Fibroblast of skin of back (primary cell): ENCODE measurements around the gene SCCPDH.
"Not testable (repeated sequence)": the region's sequence is repeated elsewhere in the genome, so short reads cannot be mapped to it uniquely, and the experiment has no call there.

ENCODE experiments used
- DNase-seq: peaks from one replicate; pipeline ENCODE4 v3.0.0-alpha.2; 2013

SCCPDH gene

GRCh38 chr1:246801241-246802020 is 77.2 kb downstream of the SCCPDH start:
- peak; percentile 13 for DNase-seq

GRCh38 chr1:246803373-246803772 is 79.2 kb downstream of the SCCPDH start:
- DNase-seq: no peak

- DNase-seq: no peak
Observed at GRCh38 chr1:246803883-246804282, 79.7 kb downstream of the SCCPDH start.

- no peak for DNase-seq
Observed at GRCh38 chr1:246805135-246805716, 81.0 kb downstream of the SCCPDH start.

- no peak for DNase-seq
Observed at GRCh38 chr1:246809473-246809872, 85.3 kb downstream of the SCCPDH start.

GRCh38 chr1:246811985-246812384 is 87.8 kb downstream of the SCCPDH start:
- DNase-seq: no peak

GRCh38 chr1:246813325-246813724 is 89.1 kb downstream of the SCCPDH start:
- not testable (repeated sequence) for DNase-seq

GRCh38 chr1:246814890-246815289 is 90.7 kb downstream of the SCCPDH start:
- DNase-seq: no peak

GRCh38 chr1:246815693-246816270 is 91.6 kb downstream of the SCCPDH start:
- no peak for DNase-seq
